Uterus (tissue), 4 donors: ENCODE data around the gene LUC7L2. TPM values are rescaled to one million over a fixed set of nuclear protein-coding genes. Genes with fewer than 3 reads are reported as not detected.

Source experiments
- DNase-seq, 2 donors: peaks; one replicate each; pipeline ENCODE4 v3.0.0-alpha.2; 2019 to 2020
- H3K27ac ChIP-seq, 2 donors: fragments of 200-600 bp; sonication (generic); 1 replicate in 1 of 2; 2 replicates in 1 of 2; pipeline ENCODE4 v1.5.1; 2016 to 2018
- H3K27me3 ChIP-seq, 2 donors: fragments of 200-600 bp; sonication (generic); one replicate each; pipeline ENCODE4 v1.5.1; 2018 to 2019; ENCODE audit warnings: control low read depth in 1 of 2
- H3K36me3 ChIP-seq, 2 donors: fragments of 200-600 bp; sonication (generic); one replicate each; pipeline ENCODE4 v1.5.1; 2019; ENCODE audit warnings: control low read depth in 1 of 2
- H3K4me1 ChIP-seq, 2 donors: fragments of 200-600 bp; sonication (generic); one replicate each; pipeline ENCODE4 v1.5.1; 2018 to 2019; ENCODE audit warnings: control low read depth in 1 of 2
- H3K4me3 ChIP-seq, 2 donors: fragments of 200-600 bp; sonication (generic); 1 replicate in 1 of 2; 2 replicates in 1 of 2; pipeline ENCODE4 v1.5.1; 2018 to 2019; ENCODE audit warnings: mild to moderate bottlenecking in 1 of 2
- H3K9me3 ChIP-seq, 2 donors: fragments of 200-600 bp; sonication (generic); one replicate each; pipeline ENCODE4 v1.5.1; 2019; ENCODE audit warnings: control low read depth in 1 of 2
- POLR2A ChIP-seq, 2 donors: fragments of 450-650 bp; IDR thresholded peaks; one replicate each; pipeline ENCODE4 v1.6.1; 2016; ENCODE audit warnings: antibody characterized with exemption in 2 of 2, mild to moderate bottlenecking in 1 of 2, moderate library complexity in 1 of 2
- intact Hi-C: fragments of 100-400 bp; cut with DNase I; formaldehyde crosslinking; loops from one replicate; pipeline ENCODE4 v1.15.1; 2023; ENCODE audit warnings: low total_unique reads
- total RNA-seq, 4 donors: library from RNA; depleted of rRNA in 3 of 4; stranded (reverse); fragments of >200 nt in 3 of 4; gene quantifications; one replicate each; pipeline versions ENCODE4 v1.1.0 to v1.2.4, GENCODE V29; 2014 to 2023
- TF ChIP-seq, protein P1 (sequence below), 4 experiments: fragments of 200-600 bp in 2 of 4; fragments of 450-650 bp in 2 of 4; sonication (generic) in 2 of 4; IDR thresholded peaks; one replicate each; pipeline ENCODE4 v1.5.1; 2016 to 2019; ENCODE audit warnings: antibody characterized with exemption in 4 of 4, mild to moderate bottlenecking in 2 of 4, moderate library complexity in 1 of 4
- donor health status: DM: yes; HTN: yes; CAD: no.

The LUC7L2 gene
- total RNA-seq, 4 donors from 2014 or later: 37.4 to 142 (median 72.6) TPM

DNA sequence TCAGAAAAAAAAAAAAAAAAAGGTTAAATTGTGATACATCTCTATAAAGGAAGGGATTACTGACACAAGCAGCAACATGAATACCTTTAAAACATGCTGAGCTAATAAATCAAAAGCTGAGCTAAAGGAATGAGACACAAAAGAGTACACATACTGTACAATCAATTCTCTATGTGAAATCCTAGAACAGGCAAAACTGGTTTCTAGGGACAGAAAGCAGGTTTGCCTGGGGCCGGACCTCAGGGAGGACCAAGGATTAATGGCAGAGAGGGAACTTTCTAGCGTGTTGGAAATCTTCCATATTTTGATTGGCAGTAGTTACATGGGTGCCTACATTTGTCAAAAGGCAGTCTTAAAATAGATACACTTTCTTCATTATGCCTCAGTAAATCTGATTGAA, 71.3 kb downstream of the LUC7L2 start:
- H3K36me3 ChIP-seq: no peaks in the 10 kb centered on the region
- H3K4me3 ChIP-seq: no peak overlapping the region
- no peaks in the 10 kb centered on the region for H3K4me1 ChIP-seq
- TF ChIP-seq, protein P1, sequence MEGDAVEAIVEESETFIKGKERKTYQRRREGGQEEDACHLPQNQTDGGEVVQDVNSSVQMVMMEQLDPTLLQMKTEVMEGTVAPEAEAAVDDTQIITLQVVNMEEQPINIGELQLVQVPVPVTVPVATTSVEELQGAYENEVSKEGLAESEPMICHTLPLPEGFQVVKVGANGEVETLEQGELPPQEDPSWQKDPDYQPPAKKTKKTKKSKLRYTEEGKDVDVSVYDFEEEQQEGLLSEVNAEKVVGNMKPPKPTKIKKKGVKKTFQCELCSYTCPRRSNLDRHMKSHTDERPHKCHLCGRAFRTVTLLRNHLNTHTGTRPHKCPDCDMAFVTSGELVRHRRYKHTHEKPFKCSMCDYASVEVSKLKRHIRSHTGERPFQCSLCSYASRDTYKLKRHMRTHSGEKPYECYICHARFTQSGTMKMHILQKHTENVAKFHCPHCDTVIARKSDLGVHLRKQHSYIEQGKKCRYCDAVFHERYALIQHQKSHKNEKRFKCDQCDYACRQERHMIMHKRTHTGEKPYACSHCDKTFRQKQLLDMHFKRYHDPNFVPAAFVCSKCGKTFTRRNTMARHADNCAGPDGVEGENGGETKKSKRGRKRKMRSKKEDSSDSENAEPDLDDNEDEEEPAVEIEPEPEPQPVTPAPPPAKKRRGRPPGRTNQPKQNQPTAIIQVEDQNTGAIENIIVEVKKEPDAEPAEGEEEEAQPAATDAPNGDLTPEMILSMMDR (IDR thresholded peaks at IDR 0.05): no peak
- no peak for TF ChIP-seq POLR2A (IDR thresholded peaks at IDR 0.05)
- intact Hi-C loops: no loop called here
- no peak overlapping the region for H3K27ac ChIP-seq
- no peaks in the 10 kb centered on the region for H3K27me3 ChIP-seq
- no peaks in the 10 kb centered on the region for H3K9me3 ChIP-seq
- no peak for DNase-seq

DNA sequence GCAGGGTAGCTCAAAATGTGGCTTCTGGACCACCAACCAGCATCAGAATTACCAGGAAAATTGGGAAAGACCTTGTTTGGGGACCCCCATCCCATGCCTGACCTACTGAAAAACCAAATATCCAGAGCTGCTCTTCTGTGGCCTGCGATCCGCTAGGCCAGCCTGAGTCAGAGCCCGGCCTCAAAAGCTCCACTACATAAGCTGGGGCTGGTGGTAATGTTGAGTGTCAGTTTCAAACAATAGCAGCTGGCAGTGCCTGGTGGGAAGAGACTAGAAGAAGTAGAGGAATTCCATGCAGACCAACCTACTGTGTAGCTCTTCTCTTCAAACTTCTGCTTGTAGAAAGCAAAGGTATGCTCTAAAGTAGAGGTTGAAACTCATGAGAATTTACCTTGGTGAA, 71.8 kb downstream of the LUC7L2 start:
- no peaks in the 10 kb centered on the region for H3K36me3 ChIP-seq
- H3K27me3 ChIP-seq: no peaks in the 10 kb centered on the region
- no peak overlapping the region for H3K4me3 ChIP-seq
- DNase-seq: no peak
- TF ChIP-seq, protein P1 (IDR thresholded peaks at IDR 0.05): no peak
- TF ChIP-seq POLR2A (IDR thresholded peaks at IDR 0.05): no peak
- no peaks in the 10 kb centered on the region for H3K4me1 ChIP-seq
- intact Hi-C loops: no loop called here
- H3K27ac ChIP-seq: peak overlapping the region in 1 of 2 donors; percentile 30
- no peaks in the 10 kb centered on the region for H3K9me3 ChIP-seq

DNA sequence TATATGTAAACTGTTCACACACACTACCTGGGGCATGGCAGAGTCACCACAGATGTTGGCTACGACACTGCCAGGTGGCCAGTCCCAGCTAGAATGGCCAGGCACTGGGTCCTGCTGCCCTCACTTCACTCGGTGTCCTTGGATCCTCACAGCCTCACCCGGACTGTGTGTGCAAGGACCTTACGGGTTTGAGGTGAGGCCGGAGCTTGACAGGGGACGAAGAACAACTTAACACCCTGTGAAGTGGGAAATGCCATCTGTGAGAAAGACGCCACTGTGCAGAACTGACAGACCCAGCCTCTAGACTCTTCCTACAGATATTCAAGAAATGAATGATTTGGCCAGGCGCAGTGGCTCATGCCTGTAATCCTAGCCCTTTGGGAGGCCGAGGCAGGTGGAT, 77.1 kb downstream of the LUC7L2 start:
- intact Hi-C loops: no loop called here
- no peaks in the 10 kb centered on the region for H3K4me1 ChIP-seq
- H3K36me3 ChIP-seq: no peaks in the 10 kb centered on the region
- H3K4me3 ChIP-seq: no peak overlapping the region
- TF ChIP-seq POLR2A (IDR thresholded peaks at IDR 0.05): no peak
- TF ChIP-seq, protein P1 (IDR thresholded peaks at IDR 0.05): no peak
- no peaks in the 10 kb centered on the region for H3K27me3 ChIP-seq
- DNase-seq: no peak
- no peaks in the 10 kb centered on the region for H3K9me3 ChIP-seq
- H3K27ac ChIP-seq: no peak overlapping the region

DNA sequence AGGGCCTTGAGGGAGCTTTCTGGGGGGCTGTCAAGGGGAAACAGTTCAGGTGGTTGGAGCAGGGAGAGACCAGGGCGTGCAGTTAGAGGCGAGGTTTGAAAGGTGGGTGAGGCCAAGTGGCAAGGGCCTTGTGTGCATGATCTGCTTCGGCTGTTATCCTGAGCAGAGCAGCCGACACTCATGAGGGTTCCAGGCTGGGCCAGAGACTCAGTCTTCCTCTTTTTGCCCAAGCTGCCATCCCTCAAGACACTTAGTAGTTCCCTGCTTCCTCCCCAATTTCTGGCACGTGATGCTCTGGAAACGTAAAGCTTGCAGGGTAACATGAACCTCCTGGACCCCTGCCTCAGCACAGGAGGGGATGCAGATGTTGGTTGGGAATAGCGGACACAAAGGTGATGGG, 79.7 kb downstream of the LUC7L2 start:
- TF ChIP-seq POLR2A (IDR thresholded peaks at IDR 0.05): no peak
- TF ChIP-seq, protein P1 (IDR thresholded peaks at IDR 0.05): no peak
- intact Hi-C loops: no loop called here
- H3K36me3 ChIP-seq: no peaks in the 10 kb centered on the region
- no peak for DNase-seq
- H3K9me3 ChIP-seq: no peaks in the 10 kb centered on the region
- H3K27me3 ChIP-seq: no peaks in the 10 kb centered on the region
- H3K4me3 ChIP-seq: no peak overlapping the region
- H3K27ac ChIP-seq: no peak overlapping the region
- no peaks in the 10 kb centered on the region for H3K4me1 ChIP-seq

DNA sequence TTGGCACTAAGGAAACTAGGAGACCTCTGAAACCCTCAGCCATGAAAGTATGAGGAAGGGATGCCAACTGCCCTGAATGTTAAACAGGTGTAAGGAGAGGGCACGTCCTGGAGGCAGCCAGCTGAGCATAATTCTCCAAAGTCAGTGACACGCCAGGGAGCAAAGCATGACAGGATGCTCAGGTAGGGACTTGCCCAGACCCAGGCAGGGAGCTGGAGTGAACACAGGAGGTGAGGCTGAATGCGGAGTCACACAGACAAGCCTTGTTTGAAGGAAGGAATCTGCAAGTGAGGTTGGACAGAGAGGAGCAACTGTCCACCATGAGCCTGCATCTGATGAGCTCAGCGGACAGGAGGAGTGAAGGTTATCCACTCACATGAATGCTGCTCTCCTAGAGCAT, 82.3 kb downstream of the LUC7L2 start:
- DNase-seq: no peak
- Histone ChIP-seq H3K9me3 (no peaks in the 10 kb centered on the region), H3K27ac (no peak overlapping the region), H3K4me1 (no peaks in the 10 kb centered on the region), H3K4me3 (no peak overlapping the region), H3K27me3 (no peaks in the 10 kb centered on the region), H3K36me3 (no peaks in the 10 kb centered on the region)
- TF ChIP-seq, protein P1 (IDR thresholded peaks at IDR 0.05): no peak
- TF ChIP-seq POLR2A (IDR thresholded peaks at IDR 0.05): no peak
- intact Hi-C loops: no loop called here
